GM12874 (cell line): ENCODE results near the gene NPB.

Source experiments
- TF ChIP-seq, protein P1 (sequence below): IDR thresholded peaks from 2 replicates; pipeline ENCODE4 v1.5.1; 2011; ENCODE audit warnings: low read depth, mild to moderate bottlenecking, control low read depth, low read length, moderate library complexity; ENCODE audit not compliant: insufficient read depth

The NPB gene

DNA sequence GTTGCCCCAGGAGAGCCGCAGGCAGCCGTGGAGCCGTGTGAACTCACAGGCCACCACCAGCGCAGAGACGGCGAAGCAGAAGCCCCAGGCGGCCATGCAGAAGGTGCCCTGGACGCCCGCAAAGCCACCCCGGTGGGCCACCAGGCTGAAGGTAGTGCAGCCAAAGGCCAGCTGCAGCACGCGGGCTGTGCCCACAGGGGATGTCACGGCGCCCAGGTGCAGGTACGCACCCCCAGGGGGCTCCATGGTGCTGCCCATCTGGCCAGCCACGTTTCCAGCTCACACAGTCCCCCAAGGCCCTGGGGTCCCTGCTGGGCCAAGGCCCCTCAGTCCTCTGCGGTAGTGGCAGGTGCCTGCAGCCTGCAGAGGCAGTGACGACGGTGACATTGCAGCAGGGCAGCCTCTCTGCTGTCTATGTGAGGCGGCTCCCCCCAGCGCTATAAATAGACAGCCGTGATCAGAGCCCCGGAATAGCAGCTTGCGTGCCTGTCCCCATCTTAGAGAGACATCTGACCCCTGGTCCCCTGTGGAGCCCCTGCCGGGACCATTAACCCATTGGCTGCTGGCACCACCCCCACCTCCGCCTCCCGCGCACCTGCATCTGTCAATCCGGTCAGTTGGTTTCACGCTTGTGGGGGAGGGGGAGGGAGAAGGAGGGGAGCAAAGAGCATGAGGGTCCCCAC is 39.6 kb downstream of the NPB start:
- TF ChIP-seq, protein P1, sequence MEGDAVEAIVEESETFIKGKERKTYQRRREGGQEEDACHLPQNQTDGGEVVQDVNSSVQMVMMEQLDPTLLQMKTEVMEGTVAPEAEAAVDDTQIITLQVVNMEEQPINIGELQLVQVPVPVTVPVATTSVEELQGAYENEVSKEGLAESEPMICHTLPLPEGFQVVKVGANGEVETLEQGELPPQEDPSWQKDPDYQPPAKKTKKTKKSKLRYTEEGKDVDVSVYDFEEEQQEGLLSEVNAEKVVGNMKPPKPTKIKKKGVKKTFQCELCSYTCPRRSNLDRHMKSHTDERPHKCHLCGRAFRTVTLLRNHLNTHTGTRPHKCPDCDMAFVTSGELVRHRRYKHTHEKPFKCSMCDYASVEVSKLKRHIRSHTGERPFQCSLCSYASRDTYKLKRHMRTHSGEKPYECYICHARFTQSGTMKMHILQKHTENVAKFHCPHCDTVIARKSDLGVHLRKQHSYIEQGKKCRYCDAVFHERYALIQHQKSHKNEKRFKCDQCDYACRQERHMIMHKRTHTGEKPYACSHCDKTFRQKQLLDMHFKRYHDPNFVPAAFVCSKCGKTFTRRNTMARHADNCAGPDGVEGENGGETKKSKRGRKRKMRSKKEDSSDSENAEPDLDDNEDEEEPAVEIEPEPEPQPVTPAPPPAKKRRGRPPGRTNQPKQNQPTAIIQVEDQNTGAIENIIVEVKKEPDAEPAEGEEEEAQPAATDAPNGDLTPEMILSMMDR = no peak

DNA sequence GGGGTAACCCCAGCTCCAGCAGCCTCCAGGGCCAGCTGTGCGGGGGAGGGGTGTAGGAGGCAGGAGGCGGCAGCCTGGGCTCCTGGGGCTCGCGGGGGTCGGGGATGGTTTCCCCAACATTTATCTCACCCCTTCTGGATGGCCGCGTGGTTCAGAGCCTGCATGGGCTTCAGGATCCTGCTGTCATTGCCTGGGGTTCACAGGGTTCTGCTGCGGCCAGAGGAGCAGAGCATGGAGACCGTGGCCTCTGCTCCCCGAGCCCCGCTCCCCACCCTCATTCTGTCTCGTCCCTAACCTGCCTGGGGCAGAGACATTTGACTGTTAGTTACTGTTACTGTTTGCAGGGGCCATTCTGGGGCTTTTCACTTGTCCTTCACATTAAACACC is 40.1 kb downstream of the NPB start:
- TF ChIP-seq, protein P1 = no peak

DNA sequence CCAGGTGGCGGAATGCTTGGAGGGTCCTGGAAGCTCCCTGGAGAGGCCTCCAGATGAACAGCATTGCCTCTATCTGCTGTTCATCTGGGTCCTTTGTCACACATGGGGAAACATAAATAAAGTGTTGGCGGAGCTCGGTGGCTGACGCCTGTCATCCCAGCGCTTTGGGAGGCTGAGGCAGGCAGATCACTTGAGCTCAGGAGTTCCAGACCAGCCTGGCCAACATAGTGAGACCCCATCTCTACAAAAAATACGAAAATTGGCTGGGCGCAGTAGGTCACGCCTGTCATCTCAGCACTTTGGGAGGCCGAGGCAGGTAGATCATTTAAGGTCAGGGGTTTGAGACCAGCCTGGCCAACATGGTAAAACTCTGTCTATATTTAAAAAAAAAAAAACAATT is 42.8 kb downstream of the NPB start:
- TF ChIP-seq, protein P1 = no peak

DNA sequence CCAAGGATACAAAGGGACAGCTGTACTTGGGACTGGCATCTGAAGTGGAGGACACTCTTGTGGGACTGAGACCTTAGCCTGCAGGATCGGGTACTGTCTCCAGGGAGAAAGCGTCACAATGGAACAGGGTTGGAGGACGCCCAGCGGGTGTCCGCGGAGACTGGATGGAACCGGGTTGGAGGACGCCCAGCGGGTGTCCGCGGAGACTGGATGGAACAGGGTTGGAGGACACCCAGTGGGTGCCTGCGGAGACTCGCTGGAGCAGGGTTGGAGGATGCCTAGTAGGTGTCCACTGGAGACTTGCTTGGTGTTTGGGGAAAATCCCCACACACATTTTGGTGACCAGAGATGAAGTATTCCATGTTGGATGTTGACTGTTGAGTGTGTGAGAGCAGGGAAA is 45.2 kb downstream of the NPB start, which contains the start of gene MYADML2:
TSS of gene MYADML2 (minus strand) at position 45 of the 400 bp plus-strand sequence. CDS start 5,492 bp downstream, outside the sequence.
- TF ChIP-seq, protein P1 = no peak

DNA sequence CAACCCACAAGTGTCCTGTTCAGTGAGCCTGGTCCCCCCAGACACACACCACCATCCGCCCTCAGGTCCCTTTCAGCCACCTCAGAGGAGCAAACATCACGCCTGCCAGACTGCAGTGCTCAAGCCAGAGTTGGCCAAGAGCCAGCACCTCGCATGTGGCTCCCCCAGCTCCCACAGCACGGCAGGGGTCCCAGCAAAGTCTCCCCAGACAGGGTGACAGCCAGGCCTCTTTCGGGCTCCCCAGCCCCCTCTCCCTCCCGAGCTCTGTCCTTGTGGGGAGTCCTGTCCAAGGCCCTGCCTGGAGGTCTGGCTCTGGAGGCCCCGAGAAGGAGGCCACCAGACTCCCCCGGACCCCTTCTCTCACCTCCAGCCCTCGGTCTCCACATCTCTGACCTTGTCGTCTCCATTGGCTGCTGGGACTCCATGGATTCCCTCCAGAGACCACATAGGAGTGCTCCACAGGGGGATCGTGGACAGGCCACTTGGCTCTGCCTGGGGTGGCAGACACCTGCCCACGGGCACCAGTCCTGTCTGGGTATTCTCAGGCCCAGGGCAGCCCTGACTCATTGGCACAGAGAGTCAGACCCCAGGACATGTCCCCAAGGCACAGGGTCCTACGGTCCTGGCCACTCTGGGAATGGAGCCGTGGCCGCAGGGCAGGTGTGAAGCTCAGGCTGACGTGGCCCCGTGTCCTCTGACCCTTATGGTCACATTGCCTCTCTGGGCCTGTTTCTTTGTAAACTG is 46.8 kb downstream of the NPB start:
- TF ChIP-seq, protein P1 = no peak

DNA sequence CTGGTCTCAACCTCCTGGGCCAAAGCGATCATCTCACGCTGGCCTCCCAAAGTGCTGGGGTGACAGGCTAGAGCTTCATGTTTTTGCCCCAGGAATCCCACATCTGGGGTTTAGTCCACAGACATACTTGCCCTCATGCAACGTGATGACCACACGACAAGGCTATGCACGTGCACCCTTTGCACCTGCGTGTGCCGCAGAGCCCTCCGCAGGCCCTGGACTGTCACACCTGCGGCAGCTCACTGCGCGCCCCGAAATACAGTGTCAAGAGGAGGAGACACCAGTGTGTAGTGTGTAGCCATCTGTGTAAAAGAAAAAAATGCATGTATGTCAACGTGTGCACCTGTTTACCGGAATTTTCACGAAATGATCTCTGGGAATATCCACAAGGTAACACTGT is 48.5 kb downstream of the NPB start:
- TF ChIP-seq, protein P1 = no peak

DNA sequence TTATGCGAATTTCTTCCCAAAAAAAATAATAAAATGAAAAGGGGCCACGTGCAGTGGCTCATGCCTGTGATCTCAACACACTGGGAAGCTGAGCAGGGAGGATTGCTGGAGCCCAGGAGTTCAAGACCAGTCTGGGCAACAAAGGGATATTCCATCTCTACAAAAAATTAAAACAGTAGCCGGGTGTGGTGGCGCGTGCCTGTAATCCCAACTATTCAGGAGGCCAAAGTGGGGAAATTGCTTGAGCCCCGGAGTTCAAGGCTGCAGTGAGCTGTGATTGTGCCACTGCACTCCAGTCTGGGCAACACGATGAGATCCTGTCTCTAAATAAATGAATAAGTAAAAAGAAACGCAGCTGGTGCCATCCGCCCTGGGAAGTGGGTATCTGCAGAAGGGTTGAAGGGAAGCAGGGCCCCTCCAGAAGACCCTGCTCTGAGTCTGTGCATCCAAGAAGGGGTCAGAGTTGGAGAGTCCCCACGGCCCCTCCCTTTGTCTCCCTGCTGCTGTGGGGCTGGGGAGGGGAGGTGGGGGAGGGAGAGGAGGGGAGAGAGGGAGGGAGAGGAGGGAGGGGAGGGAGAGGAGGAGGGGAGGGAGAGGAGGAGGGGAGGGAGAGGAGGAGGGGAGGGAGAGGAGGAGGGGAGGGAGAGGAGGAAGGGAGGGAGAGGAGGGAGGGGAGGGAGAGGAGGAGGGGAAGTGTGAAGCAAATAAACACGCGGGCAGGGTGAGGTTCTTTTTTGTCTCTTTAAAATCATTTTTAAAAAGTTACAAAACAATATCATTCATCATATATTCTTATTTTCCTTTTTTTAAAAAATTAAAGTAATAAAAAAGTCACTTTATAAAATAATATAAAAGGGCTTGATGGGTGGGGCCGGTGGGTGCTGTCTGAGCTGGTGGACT is 50.0 kb downstream of the NPB start:
- TF ChIP-seq, protein P1 = no peak
